Measurements from ENCODE around the gene CADM1.

CADM1 gene

GRCh38 chr11:115418626-115419025 is 85.6 kb downstream of the CADM1 start:
- Histone ChIP-seq H3K4ac (ENCODE audit: low read length) (no peak overlapping the region), H2BK12ac (ENCODE audit: low read length) (no peak overlapping the region), H3K4me2 (ENCODE audit: insufficient read depth, low read length, poor library complexity, severe bottlenecking) (no peak overlapping the region), H3K4me1 (ENCODE audit: control insufficient read depth in 2 of 2, insufficient read depth in 1 of 2, low read depth in 1 of 2, low read length in 2 of 2) (peaks cover 0 to 2% of the 10 kb centered on the region in 2 donors), H2BK15ac (ENCODE audit: low read length) (no peak overlapping the region), H3K9ac (ENCODE audit: low read depth, low read length, poor library complexity) (no peak overlapping the region), H3K18ac (ENCODE audit: low read length) (no peak overlapping the region), H3K27me3 (ENCODE audit: control insufficient read depth in 3 of 3, insufficient read depth in 3 of 3, low read depth in 1 of 3, low read length in 3 of 3) (no peaks in the 10 kb centered on the region), H4K8ac (ENCODE audit: low read depth, low read length) (no peak overlapping the region), H3K14ac (ENCODE audit: low read length) (no peak overlapping the region), H3K4me3 (ENCODE audit: low read length in 2 of 2) (no peak overlapping the region), H3K9me3 (replicated peaks in 1 of 2; ENCODE audit: control insufficient read depth in 2 of 2, insufficient read depth in 1 of 2, low read depth in 1 of 2, low read length in 2 of 2) (no peaks in the 10 kb centered on the region), H3K27ac (replicated peaks; ENCODE audit: low read length) (no peak overlapping the region), H2AFZ (ENCODE audit: low read length) (no peak overlapping the region), H3K23ac (ENCODE audit: low read depth, low read length, poor library complexity) (no peak overlapping the region), H2AK5ac (ENCODE audit: low read depth, low read length) (no peak overlapping the region), H3K79me1 (ENCODE audit: low read depth, low read length) (peaks cover 2% of the 10 kb centered on the region), H2BK120ac (ENCODE audit: low read depth, low read length) (no peak overlapping the region), H3K36me3 (replicated peaks in 1 of 2; ENCODE audit: control insufficient read depth in 2 of 2, insufficient read depth in 2 of 2, low read length in 2 of 2) (no peaks in the 10 kb centered on the region), H4K91ac (ENCODE audit: low read depth, low read length, poor library complexity) (no peak overlapping the region), H2BK5ac (ENCODE audit: low read length) (no peak overlapping the region)
- DNase-seq (ENCODE audit: low spot score): no peak
- no CpG with 5 or more reads among the region's 1 CpG for WGBS, 2 donors (ENCODE audit: extremely low coverage in 2 of 2, insufficient read length in 2 of 2, insufficient replicate concordance in 1 of 2)

- H4K8ac ChIP-seq (ENCODE audit: low read depth, low read length): no peak overlapping the region
- WGBS, 2 donors (ENCODE audit: extremely low coverage in 2 of 2, insufficient read length in 2 of 2, insufficient replicate concordance in 1 of 2): no CpG with 5 or more reads among the region's 4 CpGs
- no peak overlapping the region for H3K4ac ChIP-seq (ENCODE audit: low read length)
- H3K9me3 ChIP-seq (replicated peaks in 1 of 2; ENCODE audit: control insufficient read depth in 2 of 2, insufficient read depth in 1 of 2, low read depth in 1 of 2, low read length in 2 of 2): no peaks in the 10 kb centered on the region
- H3K4me3 ChIP-seq (ENCODE audit: low read length in 2 of 2): no peak overlapping the region
- DNase-seq (ENCODE audit: low spot score): no peak
- no peak overlapping the region for H3K4me2 ChIP-seq (ENCODE audit: insufficient read depth, low read length, poor library complexity, severe bottlenecking)
- H2AK5ac ChIP-seq (ENCODE audit: low read depth, low read length): no peak overlapping the region
- H4K91ac ChIP-seq (ENCODE audit: low read depth, low read length, poor library complexity): no peak overlapping the region
- no peaks in the 10 kb centered on the region for H3K36me3 ChIP-seq (replicated peaks in 1 of 2; ENCODE audit: control insufficient read depth in 2 of 2, insufficient read depth in 2 of 2, low read length in 2 of 2)
- peaks cover 2% of the 10 kb centered on the region for H3K79me1 ChIP-seq (ENCODE audit: low read depth, low read length)
- H2BK15ac ChIP-seq (ENCODE audit: low read length): no peak overlapping the region
- H2BK5ac ChIP-seq (ENCODE audit: low read length): no peak overlapping the region
- no peak overlapping the region for H3K23ac ChIP-seq (ENCODE audit: low read depth, low read length, poor library complexity)
- H2BK120ac ChIP-seq (ENCODE audit: low read depth, low read length): no peak overlapping the region
- H3K9ac ChIP-seq (ENCODE audit: low read depth, low read length, poor library complexity): no peak overlapping the region
- no peak overlapping the region for H3K14ac ChIP-seq (ENCODE audit: low read length)
- H2BK12ac ChIP-seq (ENCODE audit: low read length): no peak overlapping the region
- H2AFZ ChIP-seq (ENCODE audit: low read length): no peak overlapping the region
- H3K18ac ChIP-seq (ENCODE audit: low read length): no peak overlapping the region
- no peaks in the 10 kb centered on the region for H3K27me3 ChIP-seq (ENCODE audit: control insufficient read depth in 3 of 3, insufficient read depth in 3 of 3, low read depth in 1 of 3, low read length in 3 of 3)
- no peak overlapping the region for H3K27ac ChIP-seq (replicated peaks; ENCODE audit: low read length)
- peaks cover 0 to 2% of the 10 kb centered on the region in 2 donors for H3K4me1 ChIP-seq (ENCODE audit: control insufficient read depth in 2 of 2, insufficient read depth in 1 of 2, low read depth in 1 of 2, low read length in 2 of 2)
Measured at GRCh38 chr11:115418081-115418480, 86.1 kb downstream of the CADM1 start.

- H3K9ac ChIP-seq (ENCODE audit: low read depth, low read length, poor library complexity): no peak overlapping the region
- H3K27ac ChIP-seq (replicated peaks; ENCODE audit: low read length): no peak overlapping the region
- H3K36me3 ChIP-seq (replicated peaks in 1 of 2; ENCODE audit: control insufficient read depth in 2 of 2, insufficient read depth in 2 of 2, low read length in 2 of 2): no peaks in the 10 kb centered on the region
- H3K4ac ChIP-seq (ENCODE audit: low read length): no peak overlapping the region
- no peak overlapping the region for H2BK5ac ChIP-seq (ENCODE audit: low read length)
- peaks cover 4 to 10% of the 10 kb centered on the region in 2 donors for H3K4me1 ChIP-seq (ENCODE audit: control insufficient read depth in 2 of 2, insufficient read depth in 1 of 2, low read depth in 1 of 2, low read length in 2 of 2)
- no peak overlapping the region for H2BK120ac ChIP-seq (ENCODE audit: low read depth, low read length)
- H2AK5ac ChIP-seq (ENCODE audit: low read depth, low read length): no peak overlapping the region
- no peak overlapping the region for H4K8ac ChIP-seq (ENCODE audit: low read depth, low read length)
- no peak overlapping the region for H2BK15ac ChIP-seq (ENCODE audit: low read length)
- H2AFZ ChIP-seq (ENCODE audit: low read length): no peak overlapping the region
- no peak overlapping the region for H3K4me3 ChIP-seq (ENCODE audit: low read length in 2 of 2)
- H3K23ac ChIP-seq (ENCODE audit: low read depth, low read length, poor library complexity): no peak overlapping the region
- DNase-seq (ENCODE audit: low spot score): no peak
- H3K4me2 ChIP-seq (ENCODE audit: insufficient read depth, low read length, poor library complexity, severe bottlenecking): no peak overlapping the region
- H3K14ac ChIP-seq (ENCODE audit: low read length): no peak overlapping the region
- WGBS, 2 donors (ENCODE audit: extremely low coverage in 2 of 2, insufficient read length in 2 of 2, insufficient replicate concordance in 1 of 2): no CpG with 5 or more reads among the region's 1 CpG
- no peaks in the 10 kb centered on the region for H3K27me3 ChIP-seq (ENCODE audit: control insufficient read depth in 3 of 3, insufficient read depth in 3 of 3, low read depth in 1 of 3, low read length in 3 of 3)
- H3K18ac ChIP-seq (ENCODE audit: low read length): no peak overlapping the region
- no peak overlapping the region for H2BK12ac ChIP-seq (ENCODE audit: low read length)
- H4K91ac ChIP-seq (ENCODE audit: low read depth, low read length, poor library complexity): no peak overlapping the region
- H3K9me3 ChIP-seq (replicated peaks in 1 of 2; ENCODE audit: control insufficient read depth in 2 of 2, insufficient read depth in 1 of 2, low read depth in 1 of 2, low read length in 2 of 2): no peaks in the 10 kb centered on the region
- no peaks in the 10 kb centered on the region for H3K79me1 ChIP-seq (ENCODE audit: low read depth, low read length)
Measured at GRCh38 chr11:115411120-115411519, 93.1 kb downstream of the CADM1 start.

GRCh38 chr11:115409691-115410220 is 94.5 kb downstream of the CADM1 start:
- Histone ChIP-seq H3K36me3 (replicated peaks in 1 of 2; ENCODE audit: control insufficient read depth in 2 of 2, insufficient read depth in 2 of 2, low read length in 2 of 2) (no peaks in the 10 kb centered on the region), H3K27me3 (ENCODE audit: control insufficient read depth in 3 of 3, insufficient read depth in 3 of 3, low read depth in 1 of 3, low read length in 3 of 3) (no peaks in the 10 kb centered on the region), H3K4me1 (ENCODE audit: control insufficient read depth in 2 of 2, insufficient read depth in 1 of 2, low read depth in 1 of 2, low read length in 2 of 2) (peaks cover 4 to 10% of the 10 kb centered on the region in 2 donors), H3K14ac (ENCODE audit: low read length) (no peak overlapping the region), H3K9me3 (replicated peaks in 1 of 2; ENCODE audit: control insufficient read depth in 2 of 2, insufficient read depth in 1 of 2, low read depth in 1 of 2, low read length in 2 of 2) (no peaks in the 10 kb centered on the region), H3K23ac (ENCODE audit: low read depth, low read length, poor library complexity) (no peak overlapping the region), H4K8ac (ENCODE audit: low read depth, low read length) (no peak overlapping the region), H3K79me1 (ENCODE audit: low read depth, low read length) (no peaks in the 10 kb centered on the region), H3K18ac (ENCODE audit: low read length) (no peak overlapping the region), H2BK12ac (ENCODE audit: low read length) (no peak overlapping the region), H2AK5ac (ENCODE audit: low read depth, low read length) (no peak overlapping the region), H3K4ac (ENCODE audit: low read length) (no peak overlapping the region), H2AFZ (ENCODE audit: low read length) (no peak overlapping the region), H2BK15ac (ENCODE audit: low read length) (no peak overlapping the region), H2BK5ac (ENCODE audit: low read length) (no peak overlapping the region), H3K4me2 (ENCODE audit: insufficient read depth, low read length, poor library complexity, severe bottlenecking) (no peak overlapping the region), H4K91ac (ENCODE audit: low read depth, low read length, poor library complexity) (no peak overlapping the region), H3K4me3 (ENCODE audit: low read length in 2 of 2) (no peak overlapping the region), H3K27ac (replicated peaks; ENCODE audit: low read length) (peak overlapping the region; percentile 30), H2BK120ac (ENCODE audit: low read depth, low read length) (no peak overlapping the region), H3K9ac (ENCODE audit: low read depth, low read length, poor library complexity) (no peak overlapping the region)
- no CpG with 5 or more reads among the region's 4 CpGs for WGBS, 2 donors (ENCODE audit: extremely low coverage in 2 of 2, insufficient read length in 2 of 2, insufficient replicate concordance in 1 of 2)
- DNase-seq (ENCODE audit: low spot score): no peak

Data from neuronal stem cell (in vitro differentiated cells).